GM10847 (cell line): ENCODE data around the gene MRPL24.

Source experiments
- POLR2A ChIP-seq: IDR thresholded peaks from 2 replicates; pipeline ENCODE4 v1.6.1; 2011; ENCODE audit not compliant: insufficient read length; ENCODE audit errors: extremely low read depth

The MRPL24 gene

GRCh38 chr1:156694690-156694962 lies 46.3 kb downstream of the MRPL24 start:
- TF ChIP-seq POLR2A, result no peak

GRCh38 chr1:156693848-156694689 lies 46.8 kb downstream of the MRPL24 start:
- no peak for TF ChIP-seq POLR2A

- no peak for TF ChIP-seq POLR2A
These were observed 47.7 kb downstream of the MRPL24 start for GRCh38 chr1:156692925-156693847.

- TF ChIP-seq POLR2A, result no peak
These were observed 48.4 kb downstream of the MRPL24 start for GRCh38 chr1:156692441-156692924.

GRCh38 chr1:156691665-156692440 lies 49.0 kb downstream of the MRPL24 start:
- no peak for TF ChIP-seq POLR2A

- no peak for TF ChIP-seq POLR2A
These were observed 49.7 kb downstream of the MRPL24 start for GRCh38 chr1:156691191-156691590.

GRCh38 chr1:156690675-156691036 lies 50.2 kb downstream of the MRPL24 start:
- TF ChIP-seq POLR2A, result no peak

GRCh38 chr1:156689953-156690674 lies 50.8 kb downstream of the MRPL24 start:
- TF ChIP-seq POLR2A, result no peak

GRCh38 chr1:156689035-156689952 lies 51.6 kb downstream of the MRPL24 start:
- no peak for TF ChIP-seq POLR2A
